Effector CD8-positive, alpha-beta T cell (primary cell): Measurements from ENCODE around the gene RGL1.

Experiments used
- DNase-seq: peaks from one replicate; lab custom pipeline; 2025; lab: John Stamatoyannopoulos, UW

The RGL1 gene

DNA sequence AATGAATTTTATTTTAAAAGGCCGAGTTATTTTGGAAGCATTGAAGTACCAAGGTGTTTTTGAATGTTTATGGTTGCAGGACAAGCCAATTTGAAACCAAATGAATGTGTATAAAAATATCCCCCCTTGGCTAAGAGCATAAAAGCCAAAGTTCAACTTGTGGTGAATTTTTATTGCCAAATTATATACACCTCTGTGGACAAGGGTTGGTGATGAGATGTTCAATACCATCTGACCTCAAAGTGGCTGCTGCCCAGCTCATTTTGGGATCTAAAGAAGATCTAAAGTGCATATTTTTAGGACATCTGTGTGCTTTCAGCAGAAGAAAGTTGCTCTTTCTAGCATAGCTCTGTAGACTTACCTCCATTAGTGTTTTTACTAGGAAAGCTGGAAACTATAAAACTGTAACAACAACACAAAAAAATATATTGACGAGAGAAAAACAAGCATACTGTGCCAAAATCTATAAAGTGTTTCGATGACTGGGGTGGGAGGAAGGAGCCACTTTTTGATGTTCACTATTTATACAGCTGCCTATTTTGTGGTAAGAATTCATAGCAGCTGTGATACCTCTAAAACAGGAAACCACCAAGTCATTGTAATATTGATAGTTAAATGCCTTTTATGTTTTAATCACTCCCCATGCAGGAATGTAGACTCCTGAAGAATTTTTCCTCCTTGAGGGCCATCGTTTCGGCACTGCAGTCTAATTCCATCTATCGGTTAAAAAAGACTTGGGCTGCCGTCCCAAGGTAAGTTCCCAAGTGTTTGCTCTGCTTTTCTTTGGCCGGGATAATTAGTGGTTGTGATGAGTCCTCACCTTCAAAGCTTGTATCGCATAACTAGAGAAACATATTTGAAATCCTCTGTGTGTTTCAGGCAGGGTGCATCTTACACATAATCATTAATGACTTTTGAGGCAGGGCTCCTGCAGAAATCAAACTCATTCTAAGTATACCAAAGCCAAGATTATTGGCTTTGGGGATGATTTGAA, 83.2 kb downstream of the RGL1 start:
- DNase-seq = no peak

GRCh38 chr1:183889095-183889494, 84.2 kb downstream of the RGL1 start:
- no peak for DNase-seq

- DNase-seq = no peak
These were observed 86.4 kb downstream of the RGL1 start for GRCh38 chr1:183891158-183891856.

GRCh38 chr1:183892351-183892793, 87.5 kb downstream of the RGL1 start:
- no peak for DNase-seq

- no peak for DNase-seq
These were observed 88.8 kb downstream of the RGL1 start for GRCh38 chr1:183893561-183894289.

DNA sequence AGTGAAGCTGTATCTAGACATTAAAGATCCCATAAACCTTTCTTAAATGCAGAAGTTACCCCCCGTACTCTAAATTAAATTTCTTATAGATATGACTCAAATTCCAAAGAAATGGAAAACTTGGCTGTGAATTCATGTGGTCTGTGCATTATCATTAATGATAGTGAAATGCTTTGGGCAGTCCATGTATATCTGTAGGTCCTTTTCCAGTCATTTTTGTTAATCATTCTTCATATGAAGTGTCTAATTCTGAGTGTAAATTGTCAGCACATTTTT, 89.3 kb downstream of the RGL1 start:
- no peak for DNase-seq

DNA sequence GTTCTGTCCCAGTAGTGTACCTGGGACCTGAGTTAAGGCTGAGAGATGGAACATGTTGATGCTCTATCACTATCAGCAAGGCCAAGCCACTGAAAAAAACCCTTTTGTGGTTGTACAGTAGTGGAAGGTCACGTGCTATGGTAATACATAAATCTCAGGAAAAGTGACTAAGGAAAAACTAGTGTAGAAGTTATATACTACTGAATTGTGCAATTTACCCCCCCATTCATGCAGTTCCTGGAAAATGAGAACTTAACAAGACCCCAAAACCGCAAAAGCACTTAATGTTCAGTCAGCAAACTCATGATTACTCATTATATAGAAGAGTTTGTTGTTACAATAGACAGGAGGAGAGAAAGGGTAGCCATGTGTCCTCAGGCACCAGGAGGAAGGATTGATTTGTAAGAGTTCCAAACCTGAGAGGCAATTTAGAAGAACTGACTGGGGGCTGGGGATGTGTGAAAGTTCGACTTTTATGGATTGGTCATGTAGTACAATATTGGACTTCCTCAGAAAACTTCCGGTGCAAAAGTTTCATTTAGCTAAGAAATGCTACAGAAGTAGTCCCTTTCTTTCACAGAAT, 91.6 kb downstream of the RGL1 start:
- DNase-seq = no peak

GRCh38 chr1:183898001-183898396, 93.1 kb downstream of the RGL1 start:
- DNase-seq = no peak

GRCh38 chr1:183898610-183899009, 93.7 kb downstream of the RGL1 start:
- no peak for DNase-seq

DNA sequence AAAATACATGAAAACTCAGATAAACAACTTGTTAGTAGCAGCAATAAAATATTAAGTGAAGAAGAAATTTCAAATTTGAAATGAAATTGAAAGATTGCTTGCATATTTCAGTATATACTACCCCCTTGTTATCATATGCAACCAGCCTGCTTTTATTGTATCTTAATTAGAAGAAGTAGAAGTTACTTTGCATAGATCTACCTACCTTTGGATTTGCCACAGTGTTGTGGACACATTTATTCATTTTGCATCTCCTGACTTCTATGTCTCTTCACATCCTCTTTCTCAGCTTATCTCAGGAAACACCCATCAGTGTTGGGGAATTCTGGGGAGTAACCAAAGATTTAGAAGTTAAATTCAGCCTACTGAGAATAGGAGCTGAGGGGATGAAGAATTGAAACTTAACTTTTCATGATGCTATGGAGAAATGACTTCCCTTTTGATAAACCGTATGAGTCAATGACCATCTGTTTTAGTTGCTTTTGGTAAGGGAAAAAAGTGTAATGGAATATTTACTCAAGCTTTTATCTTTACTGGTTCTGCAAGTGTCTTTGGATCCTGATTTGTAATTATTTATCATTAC, 96.9 kb downstream of the RGL1 start:
- DNase-seq = no peak

DNA sequence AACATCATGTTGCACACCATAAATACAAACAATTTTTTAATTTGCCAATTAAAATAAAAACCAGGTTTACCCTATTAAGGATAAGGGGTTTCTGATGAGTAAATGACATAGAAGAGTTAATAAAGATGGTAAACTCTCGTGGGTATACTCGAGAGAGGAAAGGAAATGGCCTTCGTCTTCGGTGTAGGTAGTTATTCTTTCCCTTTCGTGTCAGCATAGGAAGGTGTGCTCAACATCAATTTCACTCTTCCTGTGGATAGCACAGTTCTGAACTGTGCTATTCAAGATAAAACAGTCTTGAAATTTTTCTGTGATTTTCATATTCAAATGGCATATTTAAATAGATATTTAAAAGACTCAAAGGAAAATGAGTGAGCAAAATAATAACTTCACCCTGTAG, 98.2 kb downstream of the RGL1 start:
- no peak for DNase-seq

GRCh38 chr1:183905508-183906113, 100.7 kb downstream of the RGL1 start:
- no peak for DNase-seq

- DNase-seq = no peak
These were observed 102.2 kb downstream of the RGL1 start for GRCh38 chr1:183907070-183907469.

DNA sequence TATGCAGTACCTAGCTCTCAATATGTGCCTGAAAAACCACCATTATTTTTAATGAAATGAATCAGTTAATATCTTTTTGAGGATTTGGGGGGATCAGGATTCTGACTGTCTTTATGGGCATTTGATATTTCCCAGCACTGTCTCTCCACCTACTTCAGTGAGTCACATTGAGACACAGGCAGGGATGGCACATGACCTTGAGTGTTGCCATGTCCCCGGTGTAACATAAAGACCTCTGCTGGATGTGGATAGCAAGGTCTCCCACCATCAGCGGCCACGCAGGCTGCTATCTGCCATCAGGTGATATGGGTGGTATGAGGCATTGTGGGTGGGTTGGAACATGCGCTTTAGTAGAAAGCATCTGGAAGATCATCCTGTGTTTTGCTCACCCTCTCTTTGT, 103.2 kb downstream of the RGL1 start:
- DNase-seq = no peak

DNA sequence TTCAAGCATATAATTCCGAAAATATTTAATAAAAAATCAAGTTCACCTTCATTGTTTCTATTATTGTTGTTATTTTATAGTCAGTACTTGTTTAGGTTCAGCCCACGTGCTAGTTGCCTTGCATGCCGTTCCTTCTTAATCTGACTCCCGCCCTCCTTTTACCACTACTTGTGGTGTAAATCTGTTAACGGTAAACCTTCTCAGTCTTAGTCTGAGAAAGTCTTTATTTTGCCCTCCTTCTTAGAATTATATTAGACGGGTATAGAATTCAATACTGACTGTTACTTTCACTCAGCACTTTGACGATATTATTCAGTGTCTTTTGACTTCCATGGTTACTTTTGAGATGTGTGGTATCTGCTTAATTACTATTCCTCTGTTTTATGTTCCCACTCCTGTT, 104.8 kb downstream of the RGL1 start:
- DNase-seq = no peak

GRCh38 chr1:183910845-183911244, 105.9 kb downstream of the RGL1 start:
- no peak for DNase-seq

DNA sequence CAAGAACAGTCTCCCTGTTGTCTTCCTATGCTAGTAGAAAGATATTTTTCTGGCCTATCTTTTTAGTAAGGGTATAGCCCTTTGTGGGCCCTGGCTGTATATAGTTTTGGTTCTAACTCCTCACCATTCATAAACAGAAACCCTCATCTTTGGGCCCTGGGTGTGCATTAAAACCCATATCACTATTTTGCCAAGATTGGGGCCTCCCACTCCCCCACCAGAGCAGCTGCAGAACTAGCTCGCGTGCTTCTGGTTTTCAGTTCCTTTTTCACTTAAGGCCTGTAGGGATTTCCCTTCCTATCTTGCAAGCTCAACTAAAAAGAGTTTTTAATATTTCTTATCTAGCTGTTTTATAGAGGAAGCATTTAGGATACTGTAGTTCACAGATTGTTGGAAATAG, 106.4 kb downstream of the RGL1 start:
- no peak for DNase-seq

DNA sequence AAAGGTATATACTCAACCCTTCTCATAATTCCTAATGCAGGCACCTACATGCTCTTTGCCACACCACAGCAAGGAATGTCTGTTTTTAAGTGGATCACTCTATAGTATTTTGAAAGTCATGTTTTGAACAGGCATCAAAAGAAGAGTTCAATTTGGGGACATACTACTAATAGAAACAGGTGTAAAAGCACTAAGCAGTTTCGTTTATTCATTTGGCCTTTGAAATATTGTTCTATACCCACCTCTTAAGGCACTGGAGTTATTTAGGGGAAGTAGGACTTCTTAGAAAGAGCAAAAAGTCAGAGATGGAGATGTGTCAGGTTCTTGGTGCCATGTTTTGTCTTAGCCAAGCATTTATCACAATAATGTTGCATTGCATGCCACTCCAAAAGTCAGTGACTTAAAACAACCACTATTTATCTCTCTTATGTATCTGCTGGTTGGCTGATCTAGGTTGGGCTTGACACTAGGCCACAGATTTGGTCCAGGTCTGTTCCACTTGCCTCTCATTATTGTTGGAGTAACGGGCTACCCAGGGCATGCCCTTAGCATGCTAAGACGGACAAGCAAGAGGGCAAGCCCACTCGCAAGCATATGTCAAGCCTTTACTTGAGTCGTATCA, 107.5 kb downstream of the RGL1 start:
- DNase-seq = no peak

DNA sequence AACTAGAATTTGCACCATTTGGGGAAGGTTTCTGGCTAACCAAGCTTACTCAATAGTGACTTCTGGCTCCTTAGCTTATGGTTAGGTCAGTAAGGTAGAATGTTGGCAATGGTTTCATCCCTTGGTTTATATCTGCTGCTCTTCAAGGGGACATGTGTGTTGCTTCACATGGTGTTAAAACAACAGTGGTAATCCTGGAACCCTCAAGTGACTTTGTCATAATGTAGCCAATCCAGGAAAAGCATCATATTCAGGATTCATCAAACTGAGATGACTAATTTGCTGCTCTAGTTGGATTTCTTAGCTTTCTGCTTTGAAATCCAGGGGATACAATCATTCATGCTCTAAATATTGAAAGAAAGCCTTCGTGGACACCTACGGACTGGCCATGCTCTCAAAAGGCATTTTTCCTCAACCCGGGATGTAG, 108.7 kb downstream of the RGL1 start:
- DNase-seq = no peak

DNA sequence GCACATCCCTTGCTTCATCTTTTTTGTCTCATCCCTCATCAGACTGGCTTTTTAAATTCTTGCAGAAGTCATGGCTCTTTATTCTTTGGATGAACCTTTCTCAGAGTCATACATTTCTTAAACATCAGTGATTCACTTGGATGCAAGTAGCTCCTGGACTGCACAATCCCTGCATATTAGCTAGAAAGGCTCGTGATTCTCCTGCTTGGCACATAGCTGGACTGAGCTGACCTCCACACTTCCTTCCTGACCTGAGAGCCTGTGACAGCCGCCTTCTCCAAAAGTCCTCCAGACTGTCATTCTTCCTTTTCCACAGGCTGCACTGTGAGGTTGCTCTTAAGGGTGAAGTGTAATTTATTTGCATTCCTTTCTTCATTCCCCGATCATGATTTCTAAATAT, 109.4 kb downstream of the RGL1 start:
- DNase-seq = no peak

DNA sequence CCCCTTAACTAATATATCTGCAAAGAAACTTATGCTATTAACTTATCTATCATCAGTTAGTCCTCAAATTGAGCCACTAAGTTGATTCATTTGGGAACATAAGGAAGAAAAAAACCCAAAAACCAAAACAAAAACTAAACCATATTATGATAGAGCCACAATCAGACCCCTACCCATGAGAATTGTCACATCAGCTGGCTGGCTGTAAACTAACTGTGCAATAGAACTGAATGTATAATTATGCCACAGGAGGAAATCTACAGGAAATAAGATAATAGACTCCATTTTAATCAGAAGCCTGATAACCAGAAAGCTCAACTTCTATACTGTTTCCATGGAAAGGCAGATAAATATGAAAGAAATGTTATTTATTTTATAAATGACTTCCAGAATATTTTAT, 110.0 kb downstream of the RGL1 start:
- DNase-seq = no peak
